OCI-LY7 (cell line): ENCODE measurements around the gene NBEA.

ENCODE experiments used
- CTCF ChIP-seq: fragments of 200-600 bp; sonication (generic); conservative IDR thresholded peaks from 2 replicates; pipeline ENCODE4 v1.5.1; 2014; ENCODE audit warnings: mild to moderate bottlenecking, antibody characterized with exemption, low read length, moderate library complexity, mixed read lengths
- EZH2phosphoT487 ChIP-seq: fragments of 200-600 bp; sonication (generic); IDR thresholded peaks from 2 replicates; pipeline ENCODE4 v1.6.1; 2018; ENCODE audit warnings: low read depth, borderline replicate concordance, mild to moderate bottlenecking, mixed run types, antibody characterized with exemption, low read length, moderate library complexity, mixed read lengths

GRCh38 chr13:35225159-35225558 lies 283.1 kb downstream of the NBEA start:
- TF ChIP-seq CTCF (no peak), EZH2phosphoT487 (no peak)
